GM04503 (cell line): ENCODE measurements around the gene SLU7.
A peak's percentile ranks its signal among the peaks of the same experiment; 100 is the strongest.

ENCODE experiments used
- DNase-seq: peaks from one replicate; pipeline ENCODE4 v3.0.0-alpha.2; 2012; ENCODE audit warnings: low read depth

The SLU7 gene

GRCh38 chr5:160419458-160420330, 813 bp upstream of the SLU7 start:
- DNase-seq: no peak

- peak; percentile 64 for DNase-seq
Observed at GRCh38 chr5:160399402-160400353, 19.2 kb downstream of the SLU7 start, which contains the start of gene FAM200C. Gene FAM200C (minus strand): TSS chr5:160400054. CDS start chr5:160395490, 4,564 bp downstream.

GRCh38 chr5:160398806-160399205, 20.1 kb downstream of the SLU7 start:
- DNase-seq: no peak

- DNase-seq: no peak
Observed at GRCh38 chr5:160397492-160397891, 21.4 kb downstream of the SLU7 start.

GRCh38 chr5:160395111-160395510, 23.8 kb downstream of the SLU7 start:
- DNase-seq: no peak

GRCh38 chr5:160390787-160391696, 27.8 kb downstream of the SLU7 start:
- no peak for DNase-seq

- no peak for DNase-seq
Observed at GRCh38 chr5:160387445-160387844, 31.4 kb downstream of the SLU7 start.

- DNase-seq: no peak
Observed at GRCh38 chr5:160385496-160385895, 33.4 kb downstream of the SLU7 start.

GRCh38 chr5:160384681-160385080, 34.2 kb downstream of the SLU7 start:
- no peak for DNase-seq

GRCh38 chr5:160382346-160382745, 36.5 kb downstream of the SLU7 start:
- no peak for DNase-seq

GRCh38 chr5:160380041-160380440, 38.8 kb downstream of the SLU7 start:
- no peak for DNase-seq

GRCh38 chr5:160379511-160379910, 39.4 kb downstream of the SLU7 start:
- no peak for DNase-seq

GRCh38 chr5:160378330-160378729, 40.6 kb downstream of the SLU7 start:
- DNase-seq: no peak

- DNase-seq: no peak
Observed at GRCh38 chr5:160377651-160378050, 41.2 kb downstream of the SLU7 start.

- DNase-seq: no peak
Observed at GRCh38 chr5:160376416-160376815, 42.5 kb downstream of the SLU7 start.

GRCh38 chr5:160375701-160376100, 43.2 kb downstream of the SLU7 start:
- no peak for DNase-seq

GRCh38 chr5:160375166-160375565, 43.7 kb downstream of the SLU7 start:
- no peak for DNase-seq

- DNase-seq: no peak
Observed at GRCh38 chr5:160371294-160371693, 47.6 kb downstream of the SLU7 start.

- no peak for DNase-seq
Observed at GRCh38 chr5:160370713-160371034, 48.2 kb downstream of the SLU7 start.

- DNase-seq: peak; percentile 31
Observed at GRCh38 chr5:160369990-160370712, 48.7 kb downstream of the SLU7 start, which contains the start of gene C1QTNF2. Gene C1QTNF2 (minus strand): TSS chr5:160370626. CDS start chr5:160355011, 15,615 bp downstream.

GRCh38 chr5:160367885-160368284, 51.0 kb downstream of the SLU7 start:
- no peak for DNase-seq
